MM.1S (cell line): ENCODE measurements around the gene FUCA1.

Experiments used
- EZH2phosphoT487 ChIP-seq: fragments of 300-600 bp; sonication (generic); IDR thresholded peaks from 2 replicates; pipeline ENCODE4 v1.6.1; 2018; ENCODE audit warnings: antibody characterized with exemption, low read length
- TF ChIP-seq, protein P1 (sequence below): fragments of 300-600 bp; sonication (generic); IDR thresholded peaks from 2 replicates; pipeline ENCODE4 v1.5.1; 2016; ENCODE audit warnings: antibody characterized with exemption, low read length, mixed read lengths

DNA sequence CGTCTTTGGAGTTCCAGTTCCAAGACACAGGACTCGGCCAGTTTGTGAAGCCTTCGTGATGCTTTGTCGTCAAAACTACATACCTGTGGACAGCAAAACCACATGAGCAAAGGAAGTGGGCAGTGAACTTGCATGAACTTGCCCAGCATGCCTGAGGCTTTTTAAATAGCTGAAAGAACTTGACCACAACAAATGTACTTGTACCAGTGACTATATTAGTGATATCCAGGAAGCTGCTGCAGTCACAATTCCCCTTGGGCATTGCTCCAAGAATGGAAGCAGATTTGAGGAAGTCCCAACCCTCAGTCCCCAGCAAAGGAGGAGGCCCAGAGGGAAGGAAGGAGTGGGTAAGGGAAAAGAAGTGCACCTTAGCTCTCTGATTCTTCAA is 2.6 kb downstream of the FUCA1 start:
- TF ChIP-seq, protein P1, sequence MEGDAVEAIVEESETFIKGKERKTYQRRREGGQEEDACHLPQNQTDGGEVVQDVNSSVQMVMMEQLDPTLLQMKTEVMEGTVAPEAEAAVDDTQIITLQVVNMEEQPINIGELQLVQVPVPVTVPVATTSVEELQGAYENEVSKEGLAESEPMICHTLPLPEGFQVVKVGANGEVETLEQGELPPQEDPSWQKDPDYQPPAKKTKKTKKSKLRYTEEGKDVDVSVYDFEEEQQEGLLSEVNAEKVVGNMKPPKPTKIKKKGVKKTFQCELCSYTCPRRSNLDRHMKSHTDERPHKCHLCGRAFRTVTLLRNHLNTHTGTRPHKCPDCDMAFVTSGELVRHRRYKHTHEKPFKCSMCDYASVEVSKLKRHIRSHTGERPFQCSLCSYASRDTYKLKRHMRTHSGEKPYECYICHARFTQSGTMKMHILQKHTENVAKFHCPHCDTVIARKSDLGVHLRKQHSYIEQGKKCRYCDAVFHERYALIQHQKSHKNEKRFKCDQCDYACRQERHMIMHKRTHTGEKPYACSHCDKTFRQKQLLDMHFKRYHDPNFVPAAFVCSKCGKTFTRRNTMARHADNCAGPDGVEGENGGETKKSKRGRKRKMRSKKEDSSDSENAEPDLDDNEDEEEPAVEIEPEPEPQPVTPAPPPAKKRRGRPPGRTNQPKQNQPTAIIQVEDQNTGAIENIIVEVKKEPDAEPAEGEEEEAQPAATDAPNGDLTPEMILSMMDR = no peak
- no peak for TF ChIP-seq EZH2phosphoT487
